Parathyroid adenoma (tissue), 2 donors: ENCODE measurements around the gene AKT3.

Experiments
- H2AFZ ChIP-seq: fragments of 300-600 bp; sonication (generic); one replicate; pipeline ENCODE4 v1.7.0; 2017; ENCODE audit warnings: antibody characterized with exemption, mild to moderate bottlenecking
- H3K27ac ChIP-seq: fragments of 300-600 bp; sonication (generic); one replicate; pipeline ENCODE4 v1.7.0; 2017
- H3K27me3 ChIP-seq: fragments of 300-600 bp; sonication (generic); one replicate; pipeline ENCODE4 v1.7.0; 2017; ENCODE audit warnings: low read length; ENCODE audit not compliant: control insufficient read depth, insufficient read depth
- H3K36me3 ChIP-seq: fragments of 300-600 bp; sonication (generic); one replicate; pipeline ENCODE4 v1.7.0; 2017; ENCODE audit warnings: low read length; ENCODE audit not compliant: control insufficient read depth, insufficient read depth
- H3K4me1 ChIP-seq: fragments of 300-600 bp; sonication (generic); one replicate; pipeline ENCODE4 v1.7.0; 2017; ENCODE audit warnings: control low read depth
- H3K4me2 ChIP-seq: fragments of 300-600 bp; sonication (generic); one replicate; pipeline ENCODE4 v1.7.0; 2017; ENCODE audit warnings: low read length
- H3K4me3 ChIP-seq: fragments of 300-600 bp; sonication (generic); one replicate; pipeline ENCODE4 v1.7.0; 2017; ENCODE audit warnings: low read depth, low read length
- H3K79me2 ChIP-seq: fragments of 300-600 bp; sonication (generic); one replicate; pipeline ENCODE4 v1.7.0; 2017; ENCODE audit warnings: control low read depth
- H3K9ac ChIP-seq: fragments of 300-600 bp; sonication (generic); one replicate; pipeline ENCODE4 v1.7.0; 2017; ENCODE audit warnings: mild to moderate bottlenecking
- H3K9me3 ChIP-seq: fragments of 300-600 bp; sonication (generic); one replicate; pipeline ENCODE4 v1.7.0; 2017; ENCODE audit warnings: low read length; ENCODE audit not compliant: control insufficient read depth
- TF ChIP-seq, protein P1 (sequence below): fragments of 300-600 bp; sonication (generic); IDR thresholded peaks from one replicate; pipeline ENCODE4 v1.7.0; 2017; ENCODE audit warnings: antibody characterized with exemption, mild to moderate bottlenecking
- donor health status: primary hyperparathyroidism.

Gene AKT3

DNA sequence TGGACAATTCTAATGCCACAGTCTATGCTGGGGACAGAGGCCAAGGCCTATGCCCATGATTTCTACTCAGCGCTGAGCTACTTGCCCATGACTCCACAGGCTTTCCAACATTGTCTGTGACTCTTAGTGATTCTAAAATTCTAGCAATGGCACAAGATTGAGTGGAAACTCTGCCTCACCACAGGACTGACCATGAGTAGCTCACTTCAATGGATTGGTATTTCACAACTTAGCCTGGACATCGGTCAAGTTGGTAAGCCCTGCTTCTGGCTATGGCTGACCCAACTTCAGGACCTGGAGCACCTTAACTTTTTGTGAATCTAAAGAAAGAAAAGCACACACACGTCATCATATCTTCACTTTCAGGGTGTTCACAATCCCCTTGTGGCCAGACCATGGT is 339.1 kb downstream of the AKT3 start:
- Histone ChIP-seq H3K36me3 (no peaks in the 10 kb centered on the region), H3K9me3 (no peaks in the 10 kb centered on the region), H3K4me1 (no peaks in the 10 kb centered on the region), H3K27me3 (no peaks in the 10 kb centered on the region), H3K27ac (no peak overlapping the region), H3K79me2 (no peaks in the 10 kb centered on the region), H3K4me2 (no peak overlapping the region), H3K4me3 (no peak overlapping the region), H2AFZ (no peak overlapping the region), H3K9ac (no peak overlapping the region)
- TF ChIP-seq, protein P1, sequence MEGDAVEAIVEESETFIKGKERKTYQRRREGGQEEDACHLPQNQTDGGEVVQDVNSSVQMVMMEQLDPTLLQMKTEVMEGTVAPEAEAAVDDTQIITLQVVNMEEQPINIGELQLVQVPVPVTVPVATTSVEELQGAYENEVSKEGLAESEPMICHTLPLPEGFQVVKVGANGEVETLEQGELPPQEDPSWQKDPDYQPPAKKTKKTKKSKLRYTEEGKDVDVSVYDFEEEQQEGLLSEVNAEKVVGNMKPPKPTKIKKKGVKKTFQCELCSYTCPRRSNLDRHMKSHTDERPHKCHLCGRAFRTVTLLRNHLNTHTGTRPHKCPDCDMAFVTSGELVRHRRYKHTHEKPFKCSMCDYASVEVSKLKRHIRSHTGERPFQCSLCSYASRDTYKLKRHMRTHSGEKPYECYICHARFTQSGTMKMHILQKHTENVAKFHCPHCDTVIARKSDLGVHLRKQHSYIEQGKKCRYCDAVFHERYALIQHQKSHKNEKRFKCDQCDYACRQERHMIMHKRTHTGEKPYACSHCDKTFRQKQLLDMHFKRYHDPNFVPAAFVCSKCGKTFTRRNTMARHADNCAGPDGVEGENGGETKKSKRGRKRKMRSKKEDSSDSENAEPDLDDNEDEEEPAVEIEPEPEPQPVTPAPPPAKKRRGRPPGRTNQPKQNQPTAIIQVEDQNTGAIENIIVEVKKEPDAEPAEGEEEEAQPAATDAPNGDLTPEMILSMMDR, result no peak

DNA sequence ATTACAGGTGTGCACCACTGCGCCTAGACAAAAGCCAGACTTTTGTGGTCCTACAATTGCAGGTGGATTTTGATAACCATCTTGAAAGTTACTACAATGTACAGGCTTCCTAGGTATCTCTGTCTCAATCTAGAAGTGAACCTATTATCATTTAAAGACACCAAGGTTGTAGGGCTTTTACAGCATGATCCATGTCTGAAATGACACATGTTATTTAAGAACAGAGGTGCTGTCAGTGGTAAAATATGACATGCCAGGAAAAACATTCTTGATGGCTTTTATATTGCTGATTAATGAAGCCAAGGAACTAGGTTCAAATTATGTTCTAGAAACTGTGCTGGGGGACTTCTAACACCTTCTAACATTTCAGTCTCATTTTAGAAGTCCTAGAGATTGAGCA is 341.1 kb downstream of the AKT3 start:
- Histone ChIP-seq H3K36me3 (no peaks in the 10 kb centered on the region), H3K27me3 (no peaks in the 10 kb centered on the region), H2AFZ (no peak overlapping the region), H3K4me1 (no peaks in the 10 kb centered on the region), H3K27ac (no peak overlapping the region), H3K9ac (no peak overlapping the region), H3K79me2 (no peaks in the 10 kb centered on the region), H3K4me3 (no peak overlapping the region), H3K4me2 (no peak overlapping the region), H3K9me3 (no peaks in the 10 kb centered on the region)
- TF ChIP-seq, protein P1, result no peak

DNA sequence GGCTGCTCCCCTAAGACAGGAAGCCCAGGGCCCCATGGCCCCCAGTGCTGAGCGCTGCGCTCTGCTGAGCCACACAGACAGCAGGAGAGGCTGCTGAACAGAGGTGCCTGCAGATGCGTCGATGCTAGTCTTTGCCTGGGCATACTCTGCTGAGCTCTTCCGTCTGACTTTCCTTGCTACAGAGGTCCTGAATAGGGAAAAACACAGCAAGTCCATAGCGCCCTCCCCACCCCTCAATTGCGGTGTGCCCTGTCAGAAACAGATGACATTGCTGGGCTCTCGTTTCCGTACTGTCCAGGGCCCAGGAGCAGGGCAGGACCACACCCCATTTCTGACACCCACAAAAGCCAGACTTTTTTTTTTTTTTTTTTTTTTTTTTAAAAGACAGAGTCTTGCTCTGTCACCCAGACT is 341.7 kb downstream of the AKT3 start:
- no peaks in the 10 kb centered on the region for H3K79me2 ChIP-seq
- no peak overlapping the region for H3K4me3 ChIP-seq
- no peak overlapping the region for H3K9ac ChIP-seq
- no peaks in the 10 kb centered on the region for H3K36me3 ChIP-seq
- H3K27ac ChIP-seq, result no peak overlapping the region
- no peaks in the 10 kb centered on the region for H3K9me3 ChIP-seq
- no peaks in the 10 kb centered on the region for H3K4me1 ChIP-seq
- no peak overlapping the region for H2AFZ ChIP-seq
- H3K4me2 ChIP-seq, result no peak overlapping the region
- no peaks in the 10 kb centered on the region for H3K27me3 ChIP-seq
- TF ChIP-seq, protein P1, result no peak

DNA sequence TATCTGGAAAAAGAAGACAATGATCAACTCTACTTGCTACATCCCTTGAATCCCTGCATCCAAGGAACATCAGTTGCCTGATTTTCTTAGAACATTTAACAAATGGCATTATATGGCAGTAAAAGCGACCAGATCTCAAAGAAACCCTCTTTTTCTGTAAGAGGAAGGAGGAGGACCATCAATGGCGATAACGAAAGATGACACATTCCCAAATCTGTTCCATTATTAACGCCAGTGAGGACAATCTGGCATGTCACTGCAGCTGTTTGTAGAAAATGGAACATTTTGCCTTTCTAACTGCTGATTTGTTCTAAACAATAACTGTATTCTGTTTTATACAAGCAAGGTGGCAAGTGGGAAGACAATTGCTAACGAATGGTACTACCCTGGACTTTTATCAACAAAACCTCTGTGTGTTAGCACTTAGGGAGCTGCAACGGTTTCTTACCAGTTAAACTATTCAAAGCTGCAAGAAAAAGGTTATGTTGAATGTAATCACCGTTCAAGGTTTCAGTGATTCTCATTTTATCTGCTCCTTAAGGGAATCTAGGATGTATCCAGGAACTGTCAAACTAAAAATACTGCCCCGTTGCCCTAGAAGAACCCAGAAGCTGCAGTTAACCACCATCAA is 342.3 kb downstream of the AKT3 start:
- no peak overlapping the region for H3K4me2 ChIP-seq
- H3K9me3 ChIP-seq, result no peaks in the 10 kb centered on the region
- H3K79me2 ChIP-seq, result no peaks in the 10 kb centered on the region
- H3K27me3 ChIP-seq, result no peaks in the 10 kb centered on the region
- no peak overlapping the region for H2AFZ ChIP-seq
- no peak overlapping the region for H3K9ac ChIP-seq
- no peak overlapping the region for H3K27ac ChIP-seq
- TF ChIP-seq, protein P1, result no peak
- no peak overlapping the region for H3K4me3 ChIP-seq
- H3K36me3 ChIP-seq, result no peaks in the 10 kb centered on the region
- H3K4me1 ChIP-seq, result no peaks in the 10 kb centered on the region

DNA sequence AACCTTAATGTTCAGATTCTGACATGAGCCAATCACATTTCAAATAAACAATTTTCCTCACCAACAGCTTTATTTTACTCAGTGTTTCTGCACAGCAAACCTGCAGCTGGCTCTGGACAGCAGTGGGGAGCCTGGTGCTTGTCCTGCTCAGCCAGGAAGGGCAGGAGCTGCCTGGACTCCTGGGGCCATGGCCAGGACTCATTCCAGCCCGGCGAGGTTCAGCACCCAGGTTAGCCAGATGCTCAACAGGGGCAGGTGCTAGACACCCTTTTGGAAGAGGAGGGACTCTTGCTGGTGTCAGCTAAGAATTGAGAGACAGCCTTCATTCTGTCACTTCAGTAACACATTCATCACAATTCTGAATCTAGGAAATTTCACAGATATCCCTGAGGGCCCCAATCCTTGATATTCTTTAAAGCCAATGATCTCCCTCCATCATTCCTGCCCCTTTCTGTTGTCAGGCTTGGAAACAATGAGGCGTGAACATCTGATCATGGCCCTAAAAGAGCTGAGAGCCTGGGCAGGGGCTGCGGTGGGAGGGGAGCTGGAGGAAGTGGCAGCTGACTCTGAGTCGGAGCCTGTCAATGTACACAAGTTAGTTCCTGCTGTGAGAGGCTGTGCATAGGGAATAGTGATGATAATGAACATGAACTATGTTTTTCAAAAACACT is 342.9 kb downstream of the AKT3 start:
- no peak overlapping the region for H3K4me3 ChIP-seq
- H3K27me3 ChIP-seq, result no peaks in the 10 kb centered on the region
- H3K4me1 ChIP-seq, result no peaks in the 10 kb centered on the region
- no peaks in the 10 kb centered on the region for H3K9me3 ChIP-seq
- H3K79me2 ChIP-seq, result no peaks in the 10 kb centered on the region
- TF ChIP-seq, protein P1, result no peak
- no peak overlapping the region for H3K4me2 ChIP-seq
- no peaks in the 10 kb centered on the region for H3K36me3 ChIP-seq
- H2AFZ ChIP-seq, result no peak overlapping the region
- no peak overlapping the region for H3K27ac ChIP-seq
- no peak overlapping the region for H3K9ac ChIP-seq
